Measurements from ENCODE around the gene SDS.

The SDS gene

GRCh38 chr12:113345318-113345717, 58.4 kb downstream of the SDS start:
- DNase-seq = no peak
